Measurements from ENCODE around the gene TFAP2E. TPM values are rescaled to one million over a fixed set of nuclear protein-coding genes. Genes with fewer than 3 reads are reported as not detected.
"Not testable (repeated sequence)": the region's sequence is repeated elsewhere in the genome, so short reads cannot be mapped to it uniquely, and the experiment has no call there.

TFAP2E gene
- total RNA-seq, 4 donors from 2014 or later = 3.2 to 9.0 (median 5.2) TPM

- DNase-seq (ENCODE audit: low spot score in 2 of 2) = no peak
- no peaks in the 10 kb centered on the region for H3K9me3 ChIP-seq
- H3K4me3 ChIP-seq = no peak overlapping the region
- peaks cover 2% of the 10 kb centered on the region for H3K36me3 ChIP-seq
- TF ChIP-seq POLR2AphosphoS5 (IDR thresholded peaks at IDR 0.05) (no peak), EP300 (IDR thresholded peaks at IDR 0.05) (no peak), POLR2A (IDR thresholded peaks at IDR 0.05) (no peak), CTCF (IDR thresholded peaks at IDR 0.05) (no peak)
- H3K27ac ChIP-seq = no peak overlapping the region
- no peaks in the 10 kb centered on the region for H3K27me3 ChIP-seq
- WGBS = 91% methylated on average over 3 of the region's 3 CpGs
- no peaks in the 10 kb centered on the region for H3K4me1 ChIP-seq
Observed at GRCh38 chr1:35585281-35585680, 12.2 kb downstream of the TFAP2E start.

- H3K36me3 ChIP-seq; H3K27ac ChIP-seq; H3K4me1 ChIP-seq; H3K9me3 ChIP-seq; H3K27me3 ChIP-seq; DNase-seq (ENCODE audit: low spot score in 2 of 2); H3K4me3 ChIP-seq: not testable (repeated sequence)
- WGBS = 93% methylated on average over 1 of the region's 1 CpG
Observed at GRCh38 chr1:35585805-35586204, 12.7 kb downstream of the TFAP2E start.

- DNase-seq (ENCODE audit: low spot score in 2 of 2) = no peak
- Histone ChIP-seq H3K4me1 (no peaks in the 10 kb centered on the region), H3K4me3 (no peak overlapping the region), H3K36me3 (peaks cover 17% of the 10 kb centered on the region), H3K27ac (no peak overlapping the region), H3K9me3 (no peaks in the 10 kb centered on the region), H3K27me3 (no peaks in the 10 kb centered on the region)
- 88% methylated on average over 7 of the region's 7 CpGs for WGBS
- TF ChIP-seq POLR2AphosphoS5 (IDR thresholded peaks at IDR 0.05) (no peak), POLR2A (IDR thresholded peaks at IDR 0.05) (no peak), EP300 (IDR thresholded peaks at IDR 0.05) (no peak), CTCF (IDR thresholded peaks at IDR 0.05) (no peak)
Observed at GRCh38 chr1:35586808-35587207, 13.7 kb downstream of the TFAP2E start.

GRCh38 chr1:35587736-35588135 lies 14.6 kb downstream of the TFAP2E start:
- Histone ChIP-seq H3K9me3 (no peaks in the 10 kb centered on the region), H3K4me3 (no peak overlapping the region), H3K27ac (no peak overlapping the region), H3K36me3 (peaks cover 17% of the 10 kb centered on the region), H3K27me3 (no peaks in the 10 kb centered on the region), H3K4me1 (no peaks in the 10 kb centered on the region)
- DNase-seq (ENCODE audit: low spot score in 2 of 2) = no peak
- 88% methylated on average over 6 of the region's 6 CpGs for WGBS
- no peak for TF ChIP-seq POLR2A (IDR thresholded peaks at IDR 0.05)
- no peak for TF ChIP-seq POLR2AphosphoS5 (IDR thresholded peaks at IDR 0.05)
- TF ChIP-seq EP300 (IDR thresholded peaks at IDR 0.05) = no peak
- TF ChIP-seq CTCF (IDR thresholded peaks at IDR 0.05) = no peak

GRCh38 chr1:35588197-35588910 lies 15.2 kb downstream of the TFAP2E start:
- TF ChIP-seq POLR2AphosphoS5 (IDR thresholded peaks at IDR 0.05) = no peak
- no peak for TF ChIP-seq POLR2A (IDR thresholded peaks at IDR 0.05)
- no peak for TF ChIP-seq CTCF (IDR thresholded peaks at IDR 0.05)
- H3K4me3 ChIP-seq = no peak overlapping the region
- H3K36me3 ChIP-seq = peaks cover 17% of the 10 kb centered on the region
- no peak for DNase-seq (ENCODE audit: low spot score in 2 of 2)
- H3K4me1 ChIP-seq = no peaks in the 10 kb centered on the region
- WGBS = 84% methylated on average over 20 of the region's 21 CpGs
- H3K27me3 ChIP-seq = no peaks in the 10 kb centered on the region
- no peak overlapping the region for H3K27ac ChIP-seq
- H3K9me3 ChIP-seq = no peaks in the 10 kb centered on the region

Data from suprapubic skin (tissue), 4 donors.